GM19455 (cell line): ENCODE measurements around the gene NSF.
"Not testable (repeated sequence)": the region's sequence is repeated elsewhere in the genome, so short reads cannot be mapped to it uniquely, and the experiment has no call there.

Source experiments
- ATAC-seq: cut with Tn5 transposase; IDR thresholded peaks from one replicate; pipeline ENCODE4 v1.9.1; 2021; ENCODE audit not compliant: unreplicated experiment

NSF gene

GRCh38 chr17:46753776-46754175 lies 163.3 kb downstream of the NSF start:
- ATAC-seq, result no peak

GRCh38 chr17:46756081-46756735 lies 165.7 kb downstream of the NSF start:
- ATAC-seq, result no peak

- ATAC-seq, result no peak
Measured at GRCh38 chr17:46756861-46757260, 166.4 kb downstream of the NSF start.

GRCh38 chr17:46757588-46757987 lies 167.1 kb downstream of the NSF start:
- ATAC-seq, result not testable (repeated sequence)

- ATAC-seq, result no peak
Measured at GRCh38 chr17:46758614-46759013, 168.1 kb downstream of the NSF start.

- no peak for ATAC-seq
Measured at GRCh38 chr17:46759141-46759540, 168.7 kb downstream of the NSF start.

GRCh38 chr17:46763416-46763815 lies 172.9 kb downstream of the NSF start:
- ATAC-seq, result no peak

GRCh38 chr17:46764000-46764708 lies 173.7 kb downstream of the NSF start:
- no peak for ATAC-seq

- ATAC-seq, result no peak
Measured at GRCh38 chr17:46764709-46765401, 174.4 kb downstream of the NSF start.

- ATAC-seq, result no peak
Measured at GRCh38 chr17:46765453-46765852, 175.0 kb downstream of the NSF start.

- ATAC-seq, result no peak
Measured at GRCh38 chr17:46766493-46767491, 176.3 kb downstream of the NSF start.

GRCh38 chr17:46768540-46768870 lies 178.0 kb downstream of the NSF start:
- ATAC-seq, result no peak

GRCh38 chr17:46768896-46769295 lies 178.4 kb downstream of the NSF start:
- not testable (repeated sequence) for ATAC-seq

- no peak for ATAC-seq
Measured at GRCh38 chr17:46769531-46770438, 179.3 kb downstream of the NSF start.

GRCh38 chr17:46770439-46770817 lies 180.0 kb downstream of the NSF start:
- ATAC-seq, result no peak

GRCh38 chr17:46770818-46771560 lies 180.5 kb downstream of the NSF start:
- ATAC-seq, result no peak

GRCh38 chr17:46771561-46772474 lies 181.3 kb downstream of the NSF start:
- no peak for ATAC-seq

- ATAC-seq, result no peak
Measured at GRCh38 chr17:46772475-46773220, 182.2 kb downstream of the NSF start.
